Endothelial cell of umbilical vein (primary cell): ENCODE results near the gene PRPF18.

Source experiments
- EZH2 ChIP-seq: IDR thresholded peaks from 2 replicates; pipeline ENCODE4 v1.6.1; 2012; ENCODE audit warnings: borderline replicate concordance, low read depth, mild to moderate bottlenecking, moderate library complexity, low read length, inconsistent platforms; ENCODE audit not compliant: severe bottlenecking
- FOS ChIP-seq: IDR thresholded peaks from 2 replicates; pipeline ENCODE4 v1.6.1; 2011; ENCODE audit warnings: mild to moderate bottlenecking, low read length, moderate library complexity, borderline replicate concordance; ENCODE audit not compliant: insufficient read depth
- GATA2 ChIP-seq: IDR thresholded peaks from 2 replicates; pipeline ENCODE4 v1.7.0; 2011; ENCODE audit warnings: low read depth, mild to moderate bottlenecking, moderate library complexity, mixed read lengths, low read length; ENCODE audit not compliant: insufficient read length, insufficient read depth
- MYC ChIP-seq: IDR thresholded peaks from one replicate; pipeline ENCODE4 v1.6.1; 2011; ENCODE audit warnings: mild to moderate bottlenecking, low read depth, low read length
- POLR2A ChIP-seq: IDR thresholded peaks from 2 replicates; pipeline ENCODE4 v1.6.1; 2012; ENCODE audit warnings: low read depth, mild to moderate bottlenecking, control low read depth, low read length
- POLR2AphosphoS5 ChIP-seq: IDR thresholded peaks from 2 replicates; pipeline ENCODE4 v1.6.1; 2012; ENCODE audit warnings: low read depth, mild to moderate bottlenecking, control low read depth, low read length, moderate library complexity; ENCODE audit not compliant: insufficient read depth
- TF ChIP-seq, protein P1 (sequence below), 2 donors: IDR thresholded peaks; 1 replicate in 1 of 2; 2 replicates in 1 of 2; pipeline ENCODE4 v1.5.1; 2011; ENCODE audit warnings: low read length in 2 of 2, mild to moderate bottlenecking in 2 of 2, moderate library complexity in 2 of 2, control low read depth in 1 of 2, inconsistent platforms in 1 of 2, low read depth in 1 of 2; ENCODE audit not compliant: insufficient read depth in 1 of 2; ENCODE audit errors: extremely low read depth in 1 of 2
- TF ChIP-seq, protein P2 (sequence below): IDR thresholded peaks from 2 replicates; pipeline ENCODE4 v1.6.1; 2011; ENCODE audit not compliant: insufficient read depth, insufficient read length

DNA sequence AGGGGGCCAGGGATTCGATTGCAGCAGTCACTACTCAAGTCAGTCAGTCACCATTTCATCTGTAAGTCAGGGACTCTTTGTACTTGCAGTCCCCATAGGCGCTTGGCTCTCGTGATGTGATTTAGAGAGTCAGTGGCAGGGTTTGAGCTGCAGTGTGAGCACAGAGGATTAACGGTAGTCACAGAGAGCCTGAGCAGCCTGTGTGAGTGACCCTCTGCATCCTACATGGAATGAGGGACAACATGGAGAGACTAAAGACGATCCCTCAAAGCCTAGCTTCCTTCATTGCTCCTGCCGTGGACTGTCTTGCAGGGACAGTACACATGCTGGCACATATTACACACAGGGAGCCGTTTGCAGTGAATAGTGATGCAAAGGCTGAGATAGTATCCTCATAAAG lies 56.3 kb downstream of the PRPF18 start:
- TF ChIP-seq, protein P1, sequence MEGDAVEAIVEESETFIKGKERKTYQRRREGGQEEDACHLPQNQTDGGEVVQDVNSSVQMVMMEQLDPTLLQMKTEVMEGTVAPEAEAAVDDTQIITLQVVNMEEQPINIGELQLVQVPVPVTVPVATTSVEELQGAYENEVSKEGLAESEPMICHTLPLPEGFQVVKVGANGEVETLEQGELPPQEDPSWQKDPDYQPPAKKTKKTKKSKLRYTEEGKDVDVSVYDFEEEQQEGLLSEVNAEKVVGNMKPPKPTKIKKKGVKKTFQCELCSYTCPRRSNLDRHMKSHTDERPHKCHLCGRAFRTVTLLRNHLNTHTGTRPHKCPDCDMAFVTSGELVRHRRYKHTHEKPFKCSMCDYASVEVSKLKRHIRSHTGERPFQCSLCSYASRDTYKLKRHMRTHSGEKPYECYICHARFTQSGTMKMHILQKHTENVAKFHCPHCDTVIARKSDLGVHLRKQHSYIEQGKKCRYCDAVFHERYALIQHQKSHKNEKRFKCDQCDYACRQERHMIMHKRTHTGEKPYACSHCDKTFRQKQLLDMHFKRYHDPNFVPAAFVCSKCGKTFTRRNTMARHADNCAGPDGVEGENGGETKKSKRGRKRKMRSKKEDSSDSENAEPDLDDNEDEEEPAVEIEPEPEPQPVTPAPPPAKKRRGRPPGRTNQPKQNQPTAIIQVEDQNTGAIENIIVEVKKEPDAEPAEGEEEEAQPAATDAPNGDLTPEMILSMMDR (IDR thresholded peaks at IDR 0.05; ENCODE audit: extremely low read depth in 1 of 2, insufficient read depth in 1 of 2, low read depth in 1 of 2, low read length in 2 of 2): no peak
- no peak for TF ChIP-seq EZH2
- TF ChIP-seq, protein P2, sequence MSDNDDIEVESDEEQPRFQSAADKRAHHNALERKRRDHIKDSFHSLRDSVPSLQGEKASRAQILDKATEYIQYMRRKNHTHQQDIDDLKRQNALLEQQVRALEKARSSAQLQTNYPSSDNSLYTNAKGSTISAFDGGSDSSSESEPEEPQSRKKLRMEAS: no peak
- no peak for TF ChIP-seq GATA2
- no peak for TF ChIP-seq FOS
- no peak for TF ChIP-seq POLR2A
- no peak for TF ChIP-seq POLR2AphosphoS5
- TF ChIP-seq MYC: no peak
